NCI-H82 treated with DMSO at 0.1 percent for 48 hours (cell line): Measurements from ENCODE around the gene GTF3C5.
"Not testable (repeated sequence)": the region's sequence is repeated elsewhere in the genome, so short reads cannot be mapped to it uniquely, and the experiment has no call there.

Experiments used
- DNase-seq: peaks from one replicate; lab custom pipeline; 2025; ENCODE audit not compliant: unreplicated experiment; lab: John Stamatoyannopoulos, UW

Gene GTF3C5

GRCh38 chr9:133051966-133052539 is 21.3 kb downstream of the GTF3C5 start:
- no peak for DNase-seq

- DNase-seq, result no peak
Measured at GRCh38 chr9:133054194-133054890, 23.5 kb downstream of the GTF3C5 start.

- no peak for DNase-seq
Measured at GRCh38 chr9:133054966-133055365, 24.2 kb downstream of the GTF3C5 start.

GRCh38 chr9:133055788-133056420 is 25.1 kb downstream of the GTF3C5 start:
- DNase-seq, result no peak

GRCh38 chr9:133056533-133056932 is 25.7 kb downstream of the GTF3C5 start:
- no peak for DNase-seq

- DNase-seq, result no peak
Measured at GRCh38 chr9:133057006-133057405, 26.2 kb downstream of the GTF3C5 start.

- DNase-seq, result no peak
Measured at GRCh38 chr9:133057553-133057952, 26.8 kb downstream of the GTF3C5 start.

GRCh38 chr9:133058071-133058470 is 27.3 kb downstream of the GTF3C5 start:
- no peak for DNase-seq

- no peak for DNase-seq
Measured at GRCh38 chr9:133058550-133059320, 27.9 kb downstream of the GTF3C5 start.

GRCh38 chr9:133059623-133060022 is 28.8 kb downstream of the GTF3C5 start:
- no peak for DNase-seq

GRCh38 chr9:133060417-133060841 is 29.6 kb downstream of the GTF3C5 start:
- DNase-seq, result no peak

- DNase-seq, result not testable (repeated sequence)
Measured at GRCh38 chr9:133061019-133061763, 30.4 kb downstream of the GTF3C5 start.

- DNase-seq, result not testable (repeated sequence)
Measured at GRCh38 chr9:133061764-133062145, 31.0 kb downstream of the GTF3C5 start, which contains the start of gene CEL. TSS of gene CEL (plus strand) at chr9:133061981. CDS start at chr9:133062003, 22 bp downstream.

- not testable (repeated sequence) for DNase-seq
Measured at GRCh38 chr9:133062569-133062968, 31.8 kb downstream of the GTF3C5 start.

- no peak for DNase-seq
Measured at GRCh38 chr9:133063159-133063499, 32.3 kb downstream of the GTF3C5 start.

GRCh38 chr9:133063500-133064231 is 32.9 kb downstream of the GTF3C5 start:
- no peak for DNase-seq

GRCh38 chr9:133064241-133065069 is 33.7 kb downstream of the GTF3C5 start:
- no peak for DNase-seq

- DNase-seq, result no peak
Measured at GRCh38 chr9:133065070-133065388, 34.2 kb downstream of the GTF3C5 start.

GRCh38 chr9:133066181-133066983 is 35.6 kb downstream of the GTF3C5 start:
- DNase-seq, result no peak
